CD4-positive, alpha-beta T cell treated with Interleukin-4 for 1 hour (primary cell): ENCODE measurements around the gene SPATA21.

Source experiments
- DNase-seq, 2 donors: peaks; one replicate each; pipeline ENCODE4 v3.0.0-alpha.2; 2020 to 2022

SPATA21 gene

DNA sequence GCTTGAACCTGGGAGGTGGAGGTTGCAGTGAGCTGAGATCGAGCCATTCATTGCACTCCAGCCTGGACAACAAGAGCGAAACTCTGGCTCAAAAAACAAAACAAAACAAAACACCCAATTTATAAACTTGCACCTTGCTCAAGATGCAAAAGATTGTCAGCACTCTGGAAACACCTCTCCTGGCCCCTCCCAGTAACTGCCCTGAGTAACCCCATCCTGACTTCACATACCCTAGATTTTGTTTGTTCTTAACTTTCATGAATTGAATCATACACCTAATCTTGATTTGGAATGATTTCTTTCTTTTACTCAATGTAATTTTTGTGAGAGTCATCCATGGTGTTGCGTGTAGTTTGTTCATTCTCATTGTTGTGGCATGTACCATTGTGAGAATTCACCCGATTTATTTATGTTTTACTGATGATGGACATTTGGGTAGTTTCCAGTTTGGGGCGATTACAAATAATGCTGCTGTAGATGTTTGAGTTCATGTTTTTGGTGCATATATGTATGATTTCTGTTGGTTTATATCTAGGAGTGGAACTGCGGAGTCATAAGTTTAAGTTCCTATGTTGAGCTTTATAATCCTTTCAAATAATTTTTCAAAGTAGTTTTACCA, 13.7 kb upstream of the SPATA21 start:
- DNase-seq, result no peak

DNA sequence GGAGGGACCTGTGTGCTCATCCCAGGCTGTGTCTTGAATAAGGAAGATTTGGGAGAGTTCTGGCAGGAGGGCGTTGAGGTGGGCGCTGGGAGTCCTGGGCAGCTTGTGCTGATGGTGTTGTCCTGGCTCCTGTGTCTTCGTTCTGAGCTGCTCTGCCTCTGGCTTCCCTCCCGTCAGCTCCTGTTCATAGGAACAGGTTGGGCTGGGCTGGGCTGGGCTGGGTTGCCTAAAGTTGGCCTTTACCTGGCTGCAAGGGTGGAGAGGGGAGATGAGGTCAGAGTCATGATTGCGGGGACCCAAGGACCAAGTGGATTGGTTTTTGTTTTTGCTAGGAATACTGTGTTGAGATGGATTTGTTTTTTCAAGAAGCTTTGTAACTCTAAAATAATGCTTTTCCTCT, 12.4 kb upstream of the SPATA21 start:
- no peak for DNase-seq

DNA sequence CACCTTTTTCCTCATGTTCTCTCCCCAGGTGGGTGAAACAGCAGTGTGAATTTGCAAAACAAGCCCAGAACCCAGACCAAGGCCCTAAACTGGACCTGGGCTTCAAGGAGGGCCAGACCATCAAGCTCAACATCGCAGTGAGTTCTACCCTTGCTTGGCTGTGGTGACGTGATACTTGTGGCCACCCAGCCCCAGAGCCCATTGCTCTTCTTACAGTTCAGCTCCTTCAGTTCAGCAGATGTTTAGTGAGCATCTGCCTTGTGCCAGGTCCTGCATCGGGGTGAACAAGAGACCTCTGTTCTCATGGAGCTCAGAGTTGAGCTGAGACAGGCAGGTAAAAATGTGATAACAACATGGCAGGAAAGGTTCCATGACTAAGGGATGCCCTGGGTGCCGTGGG, 11.8 kb upstream of the SPATA21 start:
- DNase-seq, result no peak

DNA sequence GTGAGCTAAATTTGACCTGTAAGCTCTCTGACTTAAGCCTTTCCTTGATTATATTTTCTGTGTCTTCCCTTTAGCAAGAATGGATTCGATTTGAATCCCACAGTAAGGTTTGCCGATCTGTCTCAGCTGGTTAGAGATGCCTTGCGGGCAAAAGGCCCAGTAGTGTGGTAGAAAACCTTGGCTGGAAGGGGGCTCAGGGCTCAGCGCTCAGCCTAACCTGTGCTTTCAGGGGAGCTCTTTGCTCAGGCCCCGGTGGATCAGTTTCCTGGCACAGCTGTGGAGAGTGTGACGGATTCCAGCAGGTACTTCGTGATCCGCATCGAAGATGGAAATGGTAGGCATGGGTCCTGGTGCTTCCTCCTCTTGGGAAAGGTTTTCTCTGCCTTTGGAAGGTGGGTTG, 10.4 kb upstream of the SPATA21 start:
- no peak for DNase-seq

DNA sequence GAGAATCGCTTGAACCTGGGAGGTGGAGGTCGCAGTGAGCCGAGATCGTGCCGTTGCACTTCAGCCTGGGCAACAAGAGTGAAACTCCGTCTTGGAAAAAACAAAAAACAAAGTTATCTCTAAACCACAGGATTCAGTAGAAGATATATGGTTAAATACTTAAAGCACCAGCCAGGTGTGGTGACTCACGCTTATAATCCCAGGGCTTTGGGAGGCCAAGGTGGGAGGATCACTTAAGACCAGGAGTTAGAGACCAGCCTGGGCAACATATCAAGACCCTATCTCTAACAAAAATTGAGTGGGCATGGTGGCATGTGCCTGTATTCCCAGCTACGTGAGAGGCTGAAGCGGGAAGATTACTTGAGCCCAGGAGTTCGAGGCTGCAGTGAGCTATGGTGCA, 8.9 kb upstream of the SPATA21 start:
- no peak for DNase-seq

DNA sequence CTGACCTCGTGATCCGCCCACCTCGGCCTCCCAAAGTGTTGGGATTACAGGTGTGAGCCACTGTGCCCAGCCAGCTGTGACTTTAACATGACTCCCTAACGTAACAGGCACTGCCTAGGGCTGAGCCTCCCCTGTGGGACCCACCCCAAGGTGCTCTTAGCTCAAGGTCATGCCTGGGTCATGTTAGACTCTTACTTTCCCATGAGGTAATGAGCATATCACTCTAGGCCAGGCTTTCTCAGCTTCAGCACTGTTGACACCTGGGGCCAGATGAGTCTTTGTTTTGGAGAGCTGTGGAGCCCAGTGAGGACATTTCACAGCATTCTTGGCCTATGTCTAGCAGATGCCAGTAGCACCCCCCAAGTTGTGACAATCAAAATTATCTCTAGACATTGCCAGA, 7.8 kb upstream of the SPATA21 start:
- DNase-seq, result no peak

DNA sequence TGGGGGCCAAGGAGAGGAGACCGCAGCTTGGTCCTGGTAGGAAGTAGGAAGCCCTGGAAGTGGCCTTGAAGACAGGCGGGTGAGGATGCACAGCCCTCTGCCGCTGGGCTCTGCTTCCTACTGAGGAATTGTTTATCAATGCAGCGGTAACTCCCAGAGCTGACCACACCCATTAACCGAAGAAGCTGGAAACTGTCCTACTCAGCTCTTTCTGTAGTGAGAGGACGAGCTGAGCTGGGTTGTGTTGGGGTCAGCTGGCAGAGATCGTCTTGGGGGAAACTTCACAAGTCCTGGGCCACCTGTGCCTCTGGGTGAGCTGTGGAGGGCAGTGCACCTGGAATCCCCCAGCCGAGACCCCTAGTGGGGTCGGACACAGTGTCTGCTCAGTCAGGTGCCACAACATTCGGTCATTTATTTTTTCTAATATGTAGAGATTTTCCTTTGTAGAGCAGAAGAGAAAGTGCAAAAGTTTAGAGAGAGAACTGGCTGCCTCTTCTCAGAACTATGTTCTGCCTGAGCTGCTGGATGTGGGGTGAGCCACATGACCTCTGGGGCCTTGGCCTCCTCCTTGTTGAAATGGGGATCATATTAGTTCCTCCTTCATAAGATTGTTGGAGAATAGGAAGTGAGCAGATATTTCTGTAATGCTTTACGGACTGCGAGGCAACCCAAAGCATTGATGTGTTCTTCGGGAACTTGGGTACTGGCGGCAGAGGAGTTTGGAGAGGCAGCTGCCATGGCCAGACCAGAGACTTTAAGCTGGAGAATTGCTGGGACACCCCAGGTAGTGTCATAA, 6.9 kb upstream of the SPATA21 start:
- no peak for DNase-seq

DNA sequence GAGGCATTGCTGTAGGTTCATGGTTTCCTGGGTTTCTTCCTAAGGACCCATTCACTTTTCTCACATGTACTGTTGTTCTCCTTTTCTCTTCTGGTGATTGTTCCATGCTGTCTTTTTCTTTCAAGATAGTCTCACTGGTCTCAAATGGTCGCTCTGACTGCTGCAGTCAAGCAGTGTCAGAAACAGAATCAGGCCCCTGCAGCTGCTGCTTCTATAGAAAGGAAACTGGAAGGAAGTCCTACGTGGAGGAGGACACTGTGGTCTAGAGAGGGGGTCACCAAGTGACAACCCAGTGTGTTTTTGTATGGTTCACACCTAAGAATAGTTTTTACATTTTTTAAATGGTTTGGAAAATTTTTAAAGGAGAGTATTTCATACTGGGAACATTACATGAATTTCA, 5.7 kb upstream of the SPATA21 start:
- peak in 1 of 2 donors; percentile 4 for DNase-seq

DNA sequence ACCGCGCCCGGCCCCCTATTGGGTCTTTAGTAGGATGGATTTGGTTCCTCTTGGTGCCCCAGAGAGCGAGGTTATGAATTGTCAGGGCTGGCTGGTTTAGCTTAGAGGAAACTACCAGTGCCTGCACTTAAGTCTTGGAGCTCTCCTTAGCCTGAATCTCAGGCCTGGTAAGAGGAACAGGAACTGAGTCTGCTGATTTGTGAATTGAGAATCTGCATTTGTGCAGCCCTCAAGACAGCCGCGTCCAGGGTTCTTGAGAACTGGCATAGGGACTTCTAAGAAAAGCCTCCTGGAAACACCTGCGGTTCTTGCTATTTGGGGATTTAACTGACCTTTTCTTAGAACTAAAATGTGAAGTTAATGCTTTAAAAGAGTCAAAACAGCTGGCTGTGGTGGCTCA, 5.0 kb upstream of the SPATA21 start:
- peak; percentile 10 to 14 for DNase-seq

DNA sequence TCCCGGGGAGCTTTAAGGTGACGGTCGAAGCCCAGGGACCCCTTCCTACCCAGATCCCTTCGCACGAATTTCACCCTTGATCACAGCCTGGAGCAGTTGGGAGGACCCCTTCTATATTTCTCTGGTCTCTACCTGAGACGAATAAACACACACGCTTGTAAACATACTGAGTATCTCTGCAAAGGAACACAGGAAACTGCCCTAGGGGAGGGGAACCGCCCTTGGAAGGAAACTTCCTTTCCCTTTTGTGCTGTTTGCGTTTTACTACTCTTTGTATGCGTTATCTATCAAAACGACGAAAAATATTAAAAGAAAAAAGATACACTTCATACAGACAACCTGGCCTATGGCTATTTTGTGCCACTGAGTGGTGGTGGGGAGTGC, 4.0 kb upstream of the SPATA21 start:
- DNase-seq, result no peak

DNA sequence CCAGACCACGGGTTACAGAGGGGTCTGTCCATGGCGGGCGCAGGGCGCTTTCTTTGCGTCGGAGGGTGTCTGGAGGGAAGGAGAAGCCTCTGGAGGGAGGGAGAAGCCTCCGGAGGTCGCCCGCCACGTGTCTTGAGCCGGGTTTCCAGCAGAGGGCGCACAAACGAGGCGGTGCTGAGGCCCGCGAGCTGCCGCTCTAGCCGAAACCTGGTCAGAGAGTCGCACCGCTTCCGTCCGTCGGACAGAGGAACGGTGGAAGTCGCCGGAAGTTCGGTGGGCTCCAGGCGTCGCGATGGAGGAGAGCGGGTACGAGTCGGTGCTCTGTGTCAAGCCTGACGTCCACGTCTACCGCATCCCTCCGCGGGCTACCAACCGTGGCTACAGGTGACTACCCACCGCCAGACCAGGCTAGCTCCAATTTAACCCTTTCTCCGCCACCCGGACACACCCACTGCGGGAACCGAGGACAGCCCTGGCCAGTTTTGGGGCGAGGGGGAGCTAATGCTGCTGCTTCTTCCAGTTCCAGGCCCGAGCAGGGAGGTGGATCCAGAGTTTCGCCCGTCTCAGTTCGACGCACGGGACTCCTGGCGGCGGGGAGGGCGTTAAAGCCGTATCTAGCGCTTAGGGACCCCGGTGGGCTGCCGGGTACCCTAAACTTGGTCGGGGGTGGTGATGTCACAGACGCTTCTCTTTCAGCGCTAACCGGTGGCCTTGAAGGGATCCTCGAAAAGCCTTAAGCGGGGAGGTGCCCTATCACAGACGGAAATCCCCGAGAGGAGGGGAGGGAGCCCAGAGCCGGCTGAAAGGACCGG, 3.5 kb upstream of the SPATA21 start, which contains the start of gene NECAP2:
NECAP2 (plus strand) TSS at position 255 of the 812 bp plus-strand sequence; CDS start at position 293, 38 bp downstream.
- DNase-seq, result peak; percentile 92 to 93

DNA sequence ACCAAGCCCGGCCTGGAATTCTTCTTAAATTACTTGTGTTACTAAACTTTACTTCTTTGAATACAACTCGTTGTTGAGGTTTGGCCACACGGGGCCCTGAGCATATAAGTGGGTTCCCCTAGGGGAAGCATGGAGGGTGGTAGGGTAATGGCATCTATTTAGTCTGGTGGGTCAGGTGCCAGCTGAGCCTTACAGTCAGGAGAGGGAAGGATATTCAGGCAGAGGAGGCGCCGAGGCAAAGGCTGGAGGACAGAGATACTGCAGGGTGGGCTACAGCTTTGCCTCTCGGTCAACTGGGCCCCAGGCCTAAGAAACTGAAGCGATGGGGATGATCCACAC, 2.9 kb upstream of the SPATA21 start:
- DNase-seq, result no peak

DNA sequence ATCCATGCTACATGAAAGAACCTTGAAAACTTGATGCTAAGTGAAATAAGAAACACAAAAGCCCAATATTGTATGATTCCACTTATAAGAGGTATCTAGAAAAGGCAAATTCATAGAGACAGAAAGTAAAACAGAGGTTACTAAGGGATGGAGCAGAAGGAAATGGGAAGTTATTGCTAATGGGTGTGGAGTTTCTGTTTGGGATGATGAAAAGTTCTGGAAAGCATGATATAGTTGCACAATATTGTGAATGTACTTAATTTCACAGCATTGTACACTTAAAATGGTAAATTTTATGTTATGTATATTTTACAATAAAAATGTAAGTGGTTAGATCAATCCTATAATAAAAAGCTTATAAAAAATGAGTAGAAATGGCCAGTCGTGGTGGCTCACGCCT, 1.7 kb upstream of the SPATA21 start:
- DNase-seq, result no peak

DNA sequence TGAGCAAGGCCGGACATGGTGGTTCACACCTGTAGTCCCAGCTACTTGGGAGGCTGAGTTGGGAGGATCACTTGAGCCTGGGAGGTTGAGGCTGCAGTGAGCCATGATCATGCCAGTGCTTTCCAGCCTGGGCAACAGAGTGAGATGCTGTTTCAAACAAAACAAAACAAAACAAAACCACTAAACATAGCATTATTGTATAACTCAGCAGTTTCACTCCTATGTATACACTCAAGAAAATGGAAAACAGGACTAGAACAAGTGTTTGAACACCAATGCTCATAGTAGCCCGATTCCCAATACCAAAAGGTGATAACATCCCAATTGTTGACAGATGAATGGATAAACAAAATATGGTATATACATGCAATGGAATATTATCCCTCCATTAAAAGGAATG, 1.3 kb upstream of the SPATA21 start:
- DNase-seq, result no peak

DNA sequence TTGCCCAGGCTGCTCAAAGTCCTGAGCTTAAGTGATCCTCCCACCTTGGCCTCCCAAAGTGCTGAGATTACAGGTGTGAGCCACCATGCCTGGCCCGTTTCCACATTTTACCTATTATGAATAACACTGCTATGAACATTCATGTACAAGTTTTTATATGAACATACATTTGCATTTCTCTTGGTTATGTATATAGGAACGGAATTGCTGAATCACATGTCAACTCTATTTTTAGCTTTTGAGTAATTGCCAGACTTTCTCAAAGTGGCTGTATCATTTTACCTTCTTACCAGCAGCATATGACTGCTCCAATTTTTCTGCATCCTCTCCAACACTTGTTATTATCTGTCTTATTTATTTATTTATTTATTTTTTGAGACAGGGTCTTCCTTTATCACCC, 2.7 kb downstream of the SPATA21 start:
- DNase-seq, result no peak

DNA sequence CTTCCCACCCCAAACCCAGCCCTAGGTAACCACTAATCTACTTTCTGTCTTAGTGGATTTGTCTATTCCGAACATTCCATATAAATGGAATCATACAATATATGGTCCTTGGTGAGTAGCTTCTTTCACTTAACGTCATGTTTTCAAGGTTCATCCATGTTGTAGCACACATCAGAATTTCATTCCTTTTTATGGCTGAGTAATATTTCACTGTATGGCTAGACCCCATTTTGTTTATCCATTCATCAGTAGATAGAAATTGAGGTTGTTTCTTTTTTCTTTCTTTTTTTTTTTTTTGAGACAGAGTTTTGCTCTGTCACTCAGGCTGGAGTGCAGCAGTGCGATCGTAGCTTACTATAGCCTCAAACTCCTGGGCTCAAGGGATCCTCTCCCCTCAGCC, 3.2 kb downstream of the SPATA21 start:
- no peak for DNase-seq

DNA sequence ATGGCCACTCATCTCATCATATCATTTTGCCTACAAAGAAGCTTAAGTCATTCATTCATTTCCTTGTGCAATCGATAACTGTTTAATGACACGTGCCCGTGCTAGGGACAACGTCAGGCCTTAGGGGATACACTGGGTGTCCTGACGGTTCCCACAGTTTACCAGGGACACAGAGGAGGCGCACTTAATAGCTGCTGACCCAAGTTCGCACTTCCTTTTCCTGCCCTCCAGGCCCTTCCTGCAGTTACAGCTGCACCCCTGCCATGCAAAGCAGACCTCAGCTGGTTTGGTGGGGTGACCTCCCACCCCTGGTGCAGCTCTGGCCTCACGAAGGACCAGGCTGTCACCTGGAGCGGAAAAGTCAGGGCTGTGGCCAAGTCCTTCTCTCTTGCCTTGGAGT, 4.2 kb downstream of the SPATA21 start:
- no peak for DNase-seq

DNA sequence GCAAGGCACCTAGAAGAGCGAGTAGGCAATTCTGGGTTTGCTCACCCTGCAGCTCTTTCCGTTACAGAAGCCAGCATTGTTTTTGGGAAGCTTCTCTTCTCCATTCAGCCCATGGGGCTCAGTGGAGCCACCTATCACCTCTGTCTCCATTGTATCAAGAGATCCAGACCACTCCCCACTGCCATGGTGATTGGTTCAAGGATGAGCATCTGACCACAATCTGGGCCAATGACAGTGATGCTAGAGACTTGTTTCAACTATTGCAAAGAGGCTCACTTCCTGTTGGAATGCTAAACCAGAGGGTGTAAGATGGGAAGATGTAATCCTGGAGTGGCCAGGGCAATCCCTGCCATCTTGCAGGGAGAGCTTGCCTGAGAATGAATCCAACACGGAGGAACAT, 6.6 kb downstream of the SPATA21 start:
- no peak for DNase-seq

DNA sequence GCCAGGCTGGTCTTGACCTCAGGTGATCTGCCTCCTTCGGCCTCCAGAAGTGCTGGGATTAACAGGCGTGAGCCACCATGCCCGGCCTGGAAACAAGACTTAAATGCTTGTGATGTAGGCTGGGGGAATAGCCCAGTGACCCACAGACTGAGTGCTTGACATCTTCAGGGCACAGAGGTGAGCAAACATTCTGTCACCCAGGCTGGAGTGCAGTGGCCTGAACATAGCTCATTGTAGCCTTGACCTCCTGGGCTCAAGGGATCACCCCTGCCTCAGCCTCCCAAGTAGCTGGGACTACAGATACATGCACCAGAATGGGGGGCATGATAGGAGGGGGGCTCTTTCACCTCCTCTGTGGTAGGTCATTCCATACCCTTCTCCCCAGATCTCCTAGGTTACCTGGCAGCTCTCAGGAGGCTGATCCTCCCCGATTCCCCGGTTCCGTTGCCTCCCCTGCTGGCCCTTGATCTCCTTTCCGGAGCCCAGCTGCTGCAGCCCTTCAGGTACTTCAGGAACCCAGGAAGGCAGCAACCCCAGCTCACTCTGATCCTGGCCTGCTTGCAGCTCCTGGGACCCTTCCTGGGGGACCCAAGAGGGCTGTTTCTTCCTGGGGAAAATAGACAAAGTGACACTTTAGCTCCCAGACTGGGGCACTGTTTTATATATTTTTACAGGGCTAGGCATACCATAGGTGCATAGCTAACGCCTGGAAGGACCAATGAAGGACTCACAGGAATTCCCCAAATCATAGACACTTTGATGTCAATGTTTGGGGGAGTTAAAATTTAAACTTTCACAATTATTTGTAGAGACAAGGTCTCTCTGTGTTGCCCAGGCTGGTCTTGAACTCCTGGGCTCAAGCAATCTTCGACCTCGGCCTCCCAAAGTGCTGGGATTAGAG, 11.8 kb downstream of the SPATA21 start:
- DNase-seq, result no peak

DNA sequence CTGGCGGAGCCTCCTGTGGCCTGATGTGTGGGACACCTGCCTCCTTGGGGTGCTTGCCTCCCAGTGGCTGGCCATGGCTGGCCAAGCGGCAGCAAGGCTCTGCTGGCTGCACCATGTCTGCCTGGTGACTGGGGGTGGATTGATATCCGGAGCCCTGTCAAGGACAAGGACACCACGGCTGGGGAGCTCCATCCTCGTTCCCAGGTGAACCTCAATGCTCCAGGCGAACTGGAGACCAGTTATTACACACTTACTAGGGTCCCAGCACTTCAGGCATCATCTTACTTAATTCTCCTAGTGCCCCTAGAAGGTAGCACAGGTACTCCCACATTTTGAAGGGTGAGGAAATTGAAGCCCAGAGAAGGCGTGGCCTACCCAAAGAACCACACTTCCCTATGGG, 15.2 kb downstream of the SPATA21 start:
- DNase-seq, result no peak

DNA sequence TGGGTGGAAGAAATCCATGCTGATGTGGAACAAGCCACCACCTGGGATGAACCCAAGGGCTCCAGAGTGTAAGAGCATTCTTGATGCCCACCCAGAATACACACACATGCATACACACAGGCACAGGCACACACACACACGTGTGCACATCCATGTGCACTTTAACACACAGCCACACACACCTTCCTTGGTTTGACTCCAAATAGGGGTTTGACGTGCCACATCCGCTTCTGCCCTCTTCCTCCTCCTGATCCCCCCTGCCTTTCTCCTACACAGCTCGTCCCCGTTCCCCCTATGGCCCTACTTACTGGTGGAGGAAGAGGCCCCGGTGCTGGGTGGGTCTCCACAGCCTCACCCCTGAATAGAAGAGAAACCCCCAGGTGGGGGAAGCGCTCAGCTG, 16.0 kb downstream of the SPATA21 start:
- DNase-seq, result peak in 1 of 2 donors; percentile 19

DNA sequence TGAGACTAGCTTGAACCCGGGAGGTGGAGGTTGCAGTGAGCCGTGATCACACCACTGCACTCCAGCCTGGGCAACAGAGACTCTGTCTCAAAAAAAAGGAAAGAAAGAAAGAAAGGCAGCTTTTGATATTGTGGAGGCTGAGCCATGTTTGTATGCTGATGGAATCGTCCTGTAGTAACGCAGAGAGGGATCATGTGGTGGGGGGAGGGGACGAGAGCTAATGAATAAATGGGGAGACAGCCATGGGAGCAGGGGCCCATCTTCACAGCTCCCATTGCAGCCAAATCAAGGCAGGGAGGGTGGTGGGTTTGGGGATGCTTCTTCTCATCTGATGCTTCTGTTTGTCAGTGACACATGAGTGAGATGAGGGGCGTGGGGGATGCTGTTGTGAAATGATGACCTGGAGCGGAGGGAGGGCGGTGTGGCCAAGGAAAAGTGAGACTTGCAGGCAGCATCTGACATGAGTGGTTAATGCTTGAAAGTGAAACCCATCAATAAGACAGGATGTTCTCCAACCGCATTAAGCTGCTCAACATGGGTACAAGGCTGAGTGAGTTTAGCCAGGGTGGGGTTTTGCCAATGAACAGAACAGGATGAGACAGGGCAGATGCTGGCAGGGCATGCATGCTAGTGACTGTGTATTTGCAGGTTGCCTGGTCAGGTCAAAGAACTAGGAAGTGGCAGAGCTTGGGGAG, 16.7 kb downstream of the SPATA21 start:
- DNase-seq, result peak; percentile 52 to 72
